ENCODE results near the gene CABYR.

- TF ChIP-seq CTCF (IDR thresholded peaks at IDR 0.05) (no peak), POLR2A (IDR thresholded peaks at IDR 0.05) (no peak), EP300 (IDR thresholded peaks at IDR 0.05) (no peak)
These were observed 44.3 kb upstream of the CABYR start for GRCh38 chr18:24094561-24094960.
